ENCODE data around the gene COL18A1.

Gene COL18A1

DNA sequence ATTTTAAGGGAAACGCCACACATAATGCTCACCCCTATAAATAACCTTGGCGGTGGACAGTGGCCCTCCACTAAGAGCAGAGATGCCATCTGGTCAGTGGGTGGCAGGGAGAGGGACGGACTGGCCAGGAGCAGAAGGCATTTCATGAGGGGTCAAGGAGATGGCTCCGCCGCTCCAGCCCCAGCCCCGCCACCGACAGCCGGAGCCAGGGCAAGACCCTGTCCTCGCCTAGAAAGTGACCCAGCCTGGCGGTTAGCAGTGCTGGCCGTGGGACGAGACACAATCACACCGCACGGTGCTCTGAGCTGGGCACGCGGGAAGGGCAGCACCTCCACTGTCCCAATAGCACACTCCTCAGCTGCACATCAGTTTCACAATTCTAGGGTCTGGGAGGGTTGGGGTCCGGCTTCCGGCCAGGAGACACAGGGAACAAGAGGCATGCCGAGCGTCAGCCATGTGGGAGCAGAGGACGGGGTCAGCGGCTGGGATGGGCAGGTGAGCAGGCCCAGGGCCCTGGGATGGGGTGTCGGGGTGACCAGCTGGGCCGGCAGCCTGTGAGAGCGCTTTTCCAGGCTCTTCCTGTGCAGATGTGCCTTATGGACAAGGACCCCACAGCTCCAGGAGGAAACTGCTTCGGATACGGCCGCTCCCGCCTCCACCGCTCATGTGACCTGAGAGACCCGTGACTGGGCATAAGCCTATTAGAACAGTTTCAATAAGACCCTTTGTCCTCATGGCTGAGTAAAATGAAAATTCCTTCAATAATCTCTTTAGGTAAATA lies 131.5 kb downstream of the COL18A1 start:
- DNase-seq (ENCODE audit: low spot score), result no peak

DNA sequence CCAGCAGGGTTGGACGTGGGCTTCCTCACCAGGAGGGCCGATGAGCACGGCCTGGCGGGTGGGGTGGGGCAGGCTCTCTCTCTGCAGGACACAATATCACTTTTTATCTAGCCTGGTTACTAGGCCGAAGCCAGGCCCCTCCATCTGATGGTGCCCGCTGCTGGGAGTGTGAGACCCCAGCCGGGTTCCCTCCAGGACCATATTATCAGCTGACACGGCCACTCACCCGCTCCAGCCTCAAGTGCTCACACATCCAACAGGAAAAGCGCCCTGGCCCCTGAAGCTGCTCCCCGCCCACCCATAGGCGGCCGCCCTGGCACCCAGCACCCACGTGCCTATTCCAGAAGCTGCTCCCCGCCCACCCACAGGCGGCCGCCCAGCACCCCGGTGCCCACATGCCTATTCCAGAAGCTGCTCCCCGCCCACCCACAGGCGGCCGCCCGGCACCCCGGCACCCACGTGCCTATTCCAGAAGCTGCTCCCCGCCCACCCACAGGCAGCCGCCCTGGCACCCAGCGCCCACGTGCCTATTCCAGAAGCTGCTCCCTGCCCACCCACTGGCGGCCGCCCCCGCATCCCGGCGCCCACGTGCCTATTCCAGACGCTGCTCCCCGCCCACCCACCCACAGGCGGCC lies 132.3 kb downstream of the COL18A1 start:
- DNase-seq (ENCODE audit: low spot score), result no peak

DNA sequence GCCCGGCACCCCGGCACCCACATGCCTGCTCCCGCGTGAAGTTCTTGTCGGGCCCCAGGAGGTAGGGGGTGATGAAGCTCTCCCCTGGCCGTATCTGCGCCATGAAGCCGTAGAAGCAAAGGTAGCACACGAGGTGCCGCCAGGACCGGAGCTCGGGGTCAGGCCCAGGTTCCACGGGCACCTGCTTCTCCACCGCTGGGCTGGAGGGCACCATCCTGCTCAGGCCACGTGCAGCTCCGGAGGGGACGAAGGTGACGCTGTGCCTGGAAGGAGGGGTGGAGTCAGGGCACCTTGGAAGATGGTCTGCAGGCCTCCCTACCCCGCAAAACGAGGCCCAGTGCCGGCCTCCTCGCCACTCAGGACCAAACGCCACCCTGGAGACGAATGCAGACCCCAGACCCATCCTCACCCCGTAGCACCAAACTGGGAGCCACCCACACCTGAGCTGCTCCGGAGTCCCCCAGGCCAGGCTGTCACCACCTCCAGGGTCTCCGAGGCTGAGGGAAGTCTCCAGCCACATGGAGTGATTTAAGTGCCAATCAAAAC lies 132.9 kb downstream of the COL18A1 start:
- DNase-seq (ENCODE audit: low spot score), result no peak

DNA sequence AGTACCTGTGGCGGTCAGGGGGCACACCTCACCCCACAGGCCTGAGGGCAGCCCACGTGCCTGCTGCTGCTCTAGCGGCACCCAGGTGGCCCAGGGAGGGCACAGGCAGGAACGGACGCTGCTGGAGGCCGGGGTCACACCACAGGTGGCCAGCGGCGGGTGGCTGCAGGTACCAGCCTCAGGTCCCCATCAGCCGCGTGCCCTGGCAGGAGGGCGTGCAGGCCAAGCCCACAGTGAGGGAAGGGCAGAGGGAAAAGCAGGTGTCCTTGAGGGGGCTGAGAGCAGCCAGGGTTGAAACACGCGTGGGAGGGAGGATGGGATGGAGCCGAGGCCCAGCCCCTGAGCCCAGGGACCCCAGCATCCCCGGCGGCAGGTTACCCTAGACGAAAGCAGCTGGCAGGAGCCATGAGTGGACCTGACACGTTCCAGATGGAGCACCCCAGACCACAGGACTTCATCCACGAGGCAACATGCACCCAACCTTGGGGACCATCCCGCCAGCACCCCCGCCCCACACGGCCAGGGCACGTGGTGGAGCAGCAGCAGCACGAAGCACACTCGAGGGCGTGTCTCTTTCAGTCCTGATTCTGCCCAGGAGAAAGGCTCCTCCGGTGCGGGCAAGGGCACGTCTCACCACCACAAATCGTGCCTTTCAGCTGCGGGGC lies 133.5 kb downstream of the COL18A1 start:
- DNase-seq (ENCODE audit: low spot score), result no peak

DNA sequence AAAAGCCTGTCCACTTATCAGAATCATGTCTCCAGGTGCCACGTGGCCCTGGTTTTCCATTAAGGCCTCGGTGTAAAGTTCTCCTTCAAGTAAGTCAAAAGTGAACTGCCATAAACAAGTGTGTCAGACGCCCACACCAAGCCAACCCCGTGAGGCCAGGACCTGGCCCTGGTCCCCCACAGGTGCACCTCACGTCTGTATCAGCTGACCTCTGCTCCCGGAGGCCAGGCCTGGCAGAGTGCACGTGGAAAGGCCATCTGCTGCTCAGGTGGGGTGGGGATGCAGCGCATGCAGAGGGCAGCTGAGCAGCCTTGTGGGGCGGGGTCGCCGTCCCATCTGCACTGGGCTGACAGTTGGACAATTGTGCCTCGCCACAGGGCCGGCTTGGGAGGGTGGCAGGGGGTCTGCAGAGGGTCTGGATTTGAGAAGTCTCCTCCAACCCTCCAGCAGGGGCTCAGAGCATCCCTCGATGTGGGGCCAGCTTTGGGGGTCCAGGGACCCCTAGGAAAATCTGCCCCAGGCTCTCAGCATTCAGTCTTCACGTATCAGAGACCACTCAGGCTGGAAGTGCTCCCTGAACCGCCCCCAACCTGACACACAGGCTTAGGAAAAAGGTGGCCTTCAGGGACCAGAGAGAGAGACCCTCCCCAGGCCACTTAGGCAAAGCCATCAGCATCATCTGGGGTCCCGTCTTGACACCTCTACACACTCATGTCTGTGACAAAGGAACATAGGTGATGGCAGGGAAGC lies 134.3 kb downstream of the COL18A1 start:
- no peak for DNase-seq (ENCODE audit: low spot score)

DNA sequence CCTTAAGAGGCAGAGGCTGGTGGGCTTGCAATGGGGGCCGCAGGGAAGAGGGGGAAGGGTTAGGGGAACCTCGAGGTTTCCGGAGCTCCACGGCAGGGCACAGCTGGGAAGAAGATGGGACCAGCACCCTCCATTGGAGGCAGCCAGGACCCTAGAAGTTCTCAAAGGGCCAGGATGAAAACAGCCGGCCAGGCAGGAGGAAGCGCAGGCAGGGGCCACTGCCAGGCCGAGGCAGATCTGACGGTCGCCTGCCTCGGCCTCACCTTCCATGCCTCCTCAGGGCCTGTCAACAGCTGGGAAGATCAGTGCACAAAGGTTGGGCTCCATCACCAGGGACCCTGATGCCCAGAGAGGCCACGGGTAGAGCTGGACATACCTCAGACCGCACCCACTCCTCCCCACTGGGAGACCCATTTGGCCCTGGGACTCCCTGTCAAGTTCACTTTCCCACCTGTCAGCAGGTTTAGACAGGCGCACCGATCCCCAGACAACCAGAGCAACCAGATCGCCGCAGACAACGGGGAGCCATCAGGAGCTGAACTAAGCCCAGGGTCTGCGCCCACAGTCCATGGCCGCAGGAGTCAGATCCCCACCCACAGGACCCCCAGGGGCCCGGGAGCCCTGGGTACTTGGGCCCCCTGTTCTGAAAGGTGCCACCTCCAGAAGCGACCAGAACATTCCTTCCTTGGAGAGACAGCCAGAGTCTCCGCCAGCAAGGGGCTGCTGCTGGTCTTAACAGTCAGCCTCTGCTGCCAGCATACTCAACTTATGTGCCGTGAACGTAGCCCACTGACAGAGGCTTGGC lies 135.0 kb downstream of the COL18A1 start:
- no peak for DNase-seq (ENCODE audit: low spot score)

GRCh38 chr21:45540601-45540970 lies 135.6 kb downstream of the COL18A1 start:
- no peak for DNase-seq (ENCODE audit: low spot score)

DNA sequence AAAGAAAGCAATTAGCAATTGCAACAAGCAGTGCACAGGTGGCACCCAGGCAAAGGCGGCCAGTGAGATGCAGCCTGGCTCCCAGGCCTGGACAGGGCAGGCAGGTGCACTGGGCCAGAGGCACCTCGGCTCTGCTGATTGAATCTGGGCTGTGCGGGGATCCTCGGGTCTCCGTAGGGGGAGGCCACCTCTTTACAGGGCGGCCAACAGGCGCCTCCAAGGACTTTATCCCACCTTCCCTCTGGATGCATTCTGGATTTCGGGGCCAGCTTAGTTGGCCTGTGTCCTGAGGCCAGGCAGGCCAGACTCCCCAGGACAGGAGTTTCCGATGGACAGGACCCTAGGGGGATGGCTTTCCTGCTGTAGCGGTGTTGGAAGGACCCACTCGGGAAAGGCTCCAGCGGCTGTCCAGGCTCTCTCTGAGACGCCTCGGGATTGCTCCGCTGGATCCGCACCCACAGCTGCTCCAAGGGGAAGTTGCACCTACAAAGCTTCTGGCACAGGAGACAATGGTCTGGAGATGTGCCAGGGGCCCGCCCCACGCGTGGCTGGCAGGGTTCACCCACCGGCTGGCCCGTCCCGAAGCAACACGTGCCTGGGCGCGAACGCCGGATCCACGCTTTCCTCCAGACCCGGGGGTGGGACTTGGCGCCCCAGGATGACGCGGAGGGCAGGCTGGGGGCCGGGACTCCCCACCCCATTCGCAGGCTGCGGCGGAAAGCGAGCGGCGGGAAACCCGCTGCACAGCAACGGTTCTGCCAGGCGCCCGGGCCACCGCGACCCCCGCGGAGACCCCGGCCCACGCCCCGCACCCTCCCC lies 136.5 kb downstream of the COL18A1 start:
- DNase-seq (ENCODE audit: low spot score), result no peak

DNA sequence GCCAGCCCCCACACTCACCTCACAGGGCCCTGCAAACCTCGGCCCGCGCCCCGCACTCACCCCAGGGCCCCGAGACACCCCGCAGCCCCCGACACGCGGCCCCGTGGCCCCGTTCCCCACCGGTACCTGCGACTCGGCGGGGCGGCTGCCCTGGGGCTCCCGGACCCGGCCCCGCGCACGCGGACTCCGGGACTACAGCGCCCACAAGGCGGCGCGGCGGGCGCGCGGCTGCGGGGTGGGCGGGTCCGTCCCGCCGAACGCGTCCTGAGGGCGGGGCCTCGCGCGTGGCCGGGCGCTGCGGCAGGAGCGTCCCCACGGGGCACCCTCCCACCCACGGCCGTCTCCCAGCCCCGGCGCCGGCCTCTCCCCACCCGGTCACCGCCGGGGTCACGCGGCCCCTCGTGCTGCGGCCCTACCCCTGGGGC lies 137.3 kb downstream of the COL18A1 start, which contains the start of gene SLC19A1:
SLC19A1 (minus strand) TSS at position 199 of the 425 bp plus-strand sequence. CDS start 4,481 bp downstream, outside the sequence.
- peak; percentile 56 for DNase-seq (ENCODE audit: low spot score)

DNA sequence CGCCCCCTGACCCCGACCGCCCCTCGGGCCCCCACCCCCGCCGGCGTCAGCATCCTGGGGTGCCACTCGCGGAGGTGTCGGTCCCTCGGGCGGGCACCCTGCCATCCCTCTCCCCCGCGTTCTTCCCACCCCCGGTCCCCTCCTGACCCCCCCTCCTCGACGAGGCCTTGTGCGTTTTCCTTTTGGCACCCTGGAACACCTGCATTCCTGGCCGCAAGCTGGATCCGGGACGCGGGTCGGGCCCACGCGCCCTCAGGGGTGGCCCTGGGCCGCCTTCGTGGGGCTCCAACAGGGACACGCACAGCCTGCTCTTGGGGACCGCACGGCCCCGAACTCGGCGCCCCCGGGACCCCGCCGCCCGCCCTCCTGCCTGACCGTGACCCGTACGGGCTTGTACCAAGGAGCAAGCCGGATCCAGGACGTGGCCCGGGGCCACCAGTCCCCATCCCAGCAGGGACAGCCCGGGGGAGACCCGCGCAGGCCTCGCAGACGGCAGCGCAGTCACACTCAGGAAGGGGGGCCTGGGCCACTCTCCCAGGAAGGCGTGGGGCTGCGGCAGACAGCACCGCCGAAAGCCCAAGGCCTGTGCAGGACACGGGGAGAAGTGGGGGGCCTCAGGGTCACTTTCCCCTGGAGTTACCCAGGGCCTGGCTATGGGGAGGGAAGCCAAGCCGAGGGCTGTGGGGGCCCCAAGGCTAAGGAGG lies 137.9 kb downstream of the COL18A1 start:
- DNase-seq (ENCODE audit: low spot score), result no peak

DNA sequence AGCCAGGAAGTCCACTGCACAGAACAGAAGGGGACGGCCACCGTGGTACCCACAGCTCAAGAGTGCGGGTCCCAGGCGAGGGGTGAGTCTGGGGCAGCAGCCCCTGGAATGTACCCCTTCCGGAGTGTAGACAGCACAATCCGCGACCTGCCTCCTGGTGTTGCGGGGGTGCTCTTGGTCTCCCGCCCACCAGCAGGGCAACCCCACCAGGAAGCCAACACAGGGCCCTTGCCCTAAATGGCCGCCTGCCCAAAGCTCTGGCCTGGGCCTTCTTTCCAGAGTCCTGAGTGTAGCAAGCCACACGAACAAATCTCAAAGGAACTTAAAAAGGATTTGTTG lies 138.4 kb downstream of the COL18A1 start:
- no peak for DNase-seq (ENCODE audit: low spot score)

DNA sequence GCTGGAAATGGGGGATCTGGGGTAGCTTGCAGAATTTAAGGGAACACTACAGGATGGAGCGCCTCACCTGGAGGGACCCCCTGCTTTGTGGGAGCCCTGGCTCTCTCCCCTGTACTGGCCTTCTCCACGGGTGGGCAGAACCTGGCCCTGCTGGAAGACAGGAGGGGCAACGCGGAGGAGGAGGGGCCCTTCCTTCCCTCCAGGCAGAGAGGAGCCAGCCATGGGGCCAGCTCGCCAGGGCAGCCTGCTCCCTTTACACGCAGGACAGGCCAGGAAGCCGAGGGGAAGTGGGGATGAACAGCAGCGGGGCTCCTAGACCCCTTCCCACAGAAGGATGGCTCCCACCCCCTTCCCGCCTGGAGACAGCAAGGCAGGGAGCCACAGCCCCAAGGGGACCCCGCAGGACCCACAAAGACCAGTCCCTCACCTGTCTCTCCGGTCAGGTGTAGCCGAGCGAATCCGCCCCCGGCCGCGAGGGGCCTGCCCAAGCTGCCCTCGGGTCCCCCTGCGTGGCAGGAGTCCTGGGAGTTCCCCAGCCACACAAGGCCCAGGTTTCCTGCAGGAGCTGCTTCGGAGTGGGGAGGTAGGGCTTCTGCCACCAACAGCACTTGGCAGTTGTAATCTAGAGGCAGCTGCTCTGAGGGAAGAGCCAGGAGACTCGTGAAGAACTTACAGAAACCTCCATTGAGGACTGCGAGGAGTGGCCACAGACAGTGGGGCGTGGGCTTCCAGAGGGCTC lies 138.9 kb downstream of the COL18A1 start:
- no peak for DNase-seq (ENCODE audit: low spot score)

- DNase-seq (ENCODE audit: low spot score), result no peak
Measured at GRCh38 chr21:45544449-45545235, 139.7 kb downstream of the COL18A1 start.

- DNase-seq (ENCODE audit: low spot score), result no peak
Measured at GRCh38 chr21:45545236-45545570, 140.2 kb downstream of the COL18A1 start.

GRCh38 chr21:45545691-45546531 lies 140.9 kb downstream of the COL18A1 start:
- DNase-seq (ENCODE audit: low spot score), result no peak

GRCh38 chr21:45546636-45547544 lies 141.9 kb downstream of the COL18A1 start:
- no peak for DNase-seq (ENCODE audit: low spot score)

Data from putamen (tissue), 1 donor.